HFFc6 (cell line): Measurements from ENCODE around the gene RGL2. TPM values are rescaled to one million over a fixed set of nuclear protein-coding genes. Genes with fewer than 3 reads are reported as not detected.

Experiments
- DNase-seq: peaks from one replicate; pipeline ENCODE4 v3.0.0-alpha.2; 2018
- H3K27ac Mint-ChIP-seq: 2 replicates; pipeline ENCODE4 v1.8.0; 2020; ENCODE audit warnings: mild to moderate bottlenecking, mixed read lengths
- H3K27me3 Mint-ChIP-seq: 2 replicates; pipeline ENCODE4 v1.8.0; 2021; ENCODE audit warnings: mild to moderate bottlenecking, moderate library complexity, mixed read lengths; ENCODE audit not compliant: insufficient read depth
- H3K36me3 Mint-ChIP-seq: 2 replicates; pipeline ENCODE4 v1.8.0; 2021; ENCODE audit warnings: low read depth, mixed read lengths
- H3K4me1 Mint-ChIP-seq: 2 replicates; pipeline ENCODE4 v1.8.0; 2020; ENCODE audit warnings: low read depth, mixed read lengths
- H3K4me3 Mint-ChIP-seq: 2 replicates; pipeline ENCODE4 v1.8.0; 2020; ENCODE audit warnings: mild to moderate bottlenecking, moderate library complexity, mixed read lengths
- H3K9me3 Mint-ChIP-seq: 2 replicates; pipeline ENCODE4 v1.8.0; 2020; ENCODE audit warnings: mild to moderate bottlenecking, mixed read lengths
- CTCF ChIP-seq: fragments of 200-600 bp; sonication (generic); IDR thresholded peaks from 2 replicates; pipeline ENCODE4 v1.5.0; 2021; ENCODE audit warnings: antibody characterized with exemption, mild to moderate bottlenecking
- total RNA-seq, 6 experiments: library from RNA; stranded (reverse); fragmentation: NEBNext Ultra II Directional; extraction: Animal tissue kit (Norgen Biotek cat#: 25700); gene quantifications; 2 replicates in 1 of 6; 3 replicates in 5 of 6; pipeline ENCODE4 v1.2.3, GENCODE V29; 2021

The RGL2 gene
- total RNA-seq, 6 experiments from 2014 or later: 26.7 to 31.6 (median 27.9) TPM

GRCh38 chr6:33297956-33298772 is 578 bp downstream of the RGL2 start:
- H3K4me3 Mint-ChIP-seq: peak overlapping the region; percentile 99
- DNase-seq: peak; percentile 91
- peaks cover 4% of the 10 kb centered on the region for H3K9me3 Mint-ChIP-seq
- H3K4me1 Mint-ChIP-seq: peaks cover 31% of the 10 kb centered on the region
- peak overlapping the region; percentile 99 for H3K27ac Mint-ChIP-seq
- peak; percentile 41 for TF ChIP-seq CTCF
- H3K27me3 Mint-ChIP-seq: peaks cover 17% of the 10 kb centered on the region
- H3K36me3 Mint-ChIP-seq: peaks cover 13% of the 10 kb centered on the region; the same call in 1 of the 2 replicates

- Mint-ChIP-seq H3K36me3 (peaks cover 13% of the 10 kb centered on the region; the same call in 1 of the 2 replicates), H3K27me3 (peaks cover 17% of the 10 kb centered on the region), H3K27ac (peak overlapping the region; percentile 99), H3K4me3 (peak overlapping the region; percentile 99), H3K9me3 (peaks cover 4% of the 10 kb centered on the region), H3K4me1 (peaks cover 31% of the 10 kb centered on the region)
- TF ChIP-seq CTCF: no peak
- no peak for DNase-seq
Measured at GRCh38 chr6:33297406-33297955, 1.3 kb downstream of the RGL2 start.

GRCh38 chr6:33296797-33297405 is 1.8 kb downstream of the RGL2 start:
- Mint-ChIP-seq H3K27me3 (peaks cover 17% of the 10 kb centered on the region), H3K4me1 (peaks cover 31% of the 10 kb centered on the region), H3K4me3 (peak overlapping the region; percentile 99), H3K9me3 (peaks cover 4% of the 10 kb centered on the region), H3K27ac (peak overlapping the region; percentile 99), H3K36me3 (peaks cover 13% of the 10 kb centered on the region; the same call in 1 of the 2 replicates)
- no peak for TF ChIP-seq CTCF
- DNase-seq: no peak

- Mint-ChIP-seq H3K36me3 (peaks cover 19% of the 10 kb centered on the region; the same call in 1 of the 2 replicates), H3K4me1 (peaks cover 33% of the 10 kb centered on the region), H3K4me3 (no peak overlapping the region), H3K9me3 (peaks cover 4% of the 10 kb centered on the region), H3K27me3 (peaks cover 17% of the 10 kb centered on the region), H3K27ac (no peak overlapping the region; the same call in 1 of the 2 replicates)
- no peak for TF ChIP-seq CTCF
- DNase-seq: no peak
Measured at GRCh38 chr6:33295621-33296369, 2.9 kb downstream of the RGL2 start.
